Activated T-helper 1 cell treated with anti-CD3 and anti-CD28 coated beads, Interleukin-12 subunit alpha, Interleukin-12 subunit beta, Interleukin-2, Interleukin-4 antibody, amounts not matched to agents 30 ng/mL and 10 ng/mL and 1 ng/mL, durations not matched to agents 14 hours and 24 hours and 36 hours (primary cell): ENCODE data around the gene CDKN2D. TPM values are rescaled to one million over a fixed set of nuclear protein-coding genes. Genes with fewer than 3 reads are reported as not detected.
A peak's percentile ranks its signal among the peaks of the same experiment; 100 is the strongest.

ENCODE experiments used
- DNase-seq: peaks from one replicate; pipeline ENCODE4 v3.0.0; 2021; ENCODE audit warnings: low spot score
- H3K27ac Mint-ChIP-seq: one replicate; pipeline ENCODE4 v1.8.0; 2021; ENCODE audit warnings: mild to moderate bottlenecking, mixed read lengths
- H3K27me3 Mint-ChIP-seq: one replicate; pipeline ENCODE4 v1.8.0; 2022; ENCODE audit warnings: mild to moderate bottlenecking, moderate library complexity, mixed read lengths; ENCODE audit not compliant: insufficient read depth
- H3K36me3 Mint-ChIP-seq: one replicate; pipeline ENCODE4 v1.8.0; 2021; ENCODE audit warnings: low read depth, mixed read lengths
- H3K4me1 Mint-ChIP-seq: one replicate; pipeline ENCODE4 v1.8.0; 2021; ENCODE audit warnings: low read depth, mixed read lengths
- H3K4me3 Mint-ChIP-seq: one replicate; pipeline ENCODE4 v1.8.0; 2021; ENCODE audit warnings: mild to moderate bottlenecking, moderate library complexity, mixed read lengths
- H3K9me3 Mint-ChIP-seq: one replicate; pipeline ENCODE4 v1.8.0; 2021; ENCODE audit warnings: mixed read lengths
- intact Hi-C: fragments of 100-400 bp; cut with micrococcal nuclease; formaldehyde crosslinking; loops from one replicate; pipeline ENCODE4 v1.15.1; 2024
- total RNA-seq: library from RNA; stranded (reverse); gene quantifications from 2 replicates; pipeline ENCODE4 v1.2.3, GENCODE V29; 2022

The CDKN2D gene
- total RNA-seq, 1 donor from 2014 or later = 42.1 TPM

- peaks cover 4% of the 10 kb centered on the region for H3K36me3 Mint-ChIP-seq
- peaks cover 67% of the 10 kb centered on the region for H3K27me3 Mint-ChIP-seq
- H3K4me3 Mint-ChIP-seq = peak overlapping the region; percentile 11
- intact Hi-C loops = no loop called here
- no peak for DNase-seq
- peaks cover 22% of the 10 kb centered on the region for H3K4me1 Mint-ChIP-seq
- H3K27ac Mint-ChIP-seq = no peak overlapping the region
- H3K9me3 Mint-ChIP-seq = no peaks in the 10 kb centered on the region
Observed at GRCh38 chr19:10519421-10519820, 49.4 kb downstream of the CDKN2D start.

DNA sequence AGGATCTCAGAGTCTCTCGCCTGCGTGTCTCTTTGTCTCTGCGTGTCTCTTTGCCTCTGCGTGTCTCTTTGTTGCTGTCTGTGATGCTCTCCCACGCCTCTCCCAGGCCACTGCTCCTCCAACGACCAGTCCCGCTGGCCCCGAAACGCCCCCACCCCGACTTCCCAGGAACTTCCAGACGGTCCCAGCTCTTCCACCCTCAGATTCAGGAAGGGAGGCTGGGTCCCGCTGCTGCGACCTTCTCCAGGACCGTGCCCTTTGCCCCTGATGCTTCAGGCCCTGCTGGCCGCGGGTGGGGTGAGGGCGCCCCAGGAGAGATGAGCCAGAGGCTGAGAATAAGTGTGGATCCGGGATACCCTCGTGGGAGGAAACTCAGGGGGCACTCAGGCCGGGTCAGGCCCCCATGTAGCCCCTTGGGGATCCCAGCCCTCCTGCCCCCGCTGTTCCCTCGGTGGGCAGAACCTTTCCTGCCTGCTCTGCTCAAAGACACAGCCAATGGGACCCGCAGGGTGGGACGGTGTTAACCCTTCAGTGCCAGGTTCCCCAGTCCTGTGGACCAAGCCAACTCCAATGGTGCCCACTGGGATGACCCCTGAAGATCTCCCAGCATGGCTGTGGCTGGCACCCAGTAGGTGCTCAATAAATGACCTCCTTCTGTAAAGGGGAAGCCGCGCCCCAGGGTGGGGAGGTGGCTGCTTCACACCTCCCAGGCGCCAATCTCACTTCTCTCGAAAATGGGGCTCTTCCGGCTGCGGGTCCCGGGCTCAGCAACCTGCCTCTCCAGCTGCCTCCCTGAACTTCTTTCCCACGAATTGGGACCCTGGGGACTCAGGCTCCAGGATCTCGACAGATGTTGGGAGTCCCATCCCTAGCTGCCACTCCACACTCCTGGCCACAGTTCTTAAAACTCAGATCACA lies 50.1 kb downstream of the CDKN2D start:
- H3K27me3 Mint-ChIP-seq = peaks cover 60% of the 10 kb centered on the region
- intact Hi-C loops = no loop called here
- H3K27ac Mint-ChIP-seq = no peak overlapping the region
- H3K4me3 Mint-ChIP-seq = peak overlapping the region; percentile 57
- no peaks in the 10 kb centered on the region for H3K9me3 Mint-ChIP-seq
- peaks cover 4% of the 10 kb centered on the region for H3K36me3 Mint-ChIP-seq
- H3K4me1 Mint-ChIP-seq = peaks cover 22% of the 10 kb centered on the region
- no peak for DNase-seq

DNA sequence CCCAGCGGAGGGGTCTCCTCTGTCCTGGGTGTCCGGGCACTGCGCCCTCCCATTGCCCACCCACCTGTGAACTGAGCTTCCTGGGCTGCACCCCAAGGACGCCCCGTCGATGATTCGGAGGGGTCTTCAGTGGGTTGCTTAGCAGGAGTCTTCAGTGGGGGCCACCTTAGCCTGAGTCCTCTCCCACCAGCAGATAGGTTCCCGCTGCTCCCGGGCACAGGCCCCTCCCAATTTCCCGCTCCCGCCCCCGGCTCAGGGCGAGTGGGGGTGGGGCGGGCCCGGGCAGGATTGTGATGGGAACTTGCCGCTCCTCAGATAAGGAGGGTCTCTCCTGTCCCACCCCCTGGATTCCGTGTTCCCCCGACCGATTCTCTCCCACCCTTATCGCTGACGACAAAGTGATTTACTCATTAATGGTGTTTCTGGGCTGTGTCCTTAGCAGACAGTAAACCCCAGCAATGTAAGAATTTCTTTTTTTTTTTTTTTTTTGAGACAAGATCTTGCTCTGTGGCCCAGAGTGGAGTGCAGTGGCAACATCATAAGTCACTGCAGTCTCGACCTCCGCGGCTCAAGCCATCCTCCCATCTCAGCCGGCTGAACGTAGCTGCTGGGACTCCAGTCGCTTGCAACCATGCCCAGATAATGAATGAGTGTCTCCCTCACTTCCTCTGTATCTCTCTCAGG lies 50.9 kb downstream of the CDKN2D start:
- no peaks in the 10 kb centered on the region for H3K9me3 Mint-ChIP-seq
- H3K4me1 Mint-ChIP-seq = peaks cover 22% of the 10 kb centered on the region
- peaks cover 62% of the 10 kb centered on the region for H3K27me3 Mint-ChIP-seq
- peak overlapping the region; percentile 57 for H3K4me3 Mint-ChIP-seq
- intact Hi-C loops = no loop called here
- DNase-seq = no peak
- H3K36me3 Mint-ChIP-seq = peaks cover 4% of the 10 kb centered on the region
- peak overlapping the region; percentile 8 for H3K27ac Mint-ChIP-seq

DNA sequence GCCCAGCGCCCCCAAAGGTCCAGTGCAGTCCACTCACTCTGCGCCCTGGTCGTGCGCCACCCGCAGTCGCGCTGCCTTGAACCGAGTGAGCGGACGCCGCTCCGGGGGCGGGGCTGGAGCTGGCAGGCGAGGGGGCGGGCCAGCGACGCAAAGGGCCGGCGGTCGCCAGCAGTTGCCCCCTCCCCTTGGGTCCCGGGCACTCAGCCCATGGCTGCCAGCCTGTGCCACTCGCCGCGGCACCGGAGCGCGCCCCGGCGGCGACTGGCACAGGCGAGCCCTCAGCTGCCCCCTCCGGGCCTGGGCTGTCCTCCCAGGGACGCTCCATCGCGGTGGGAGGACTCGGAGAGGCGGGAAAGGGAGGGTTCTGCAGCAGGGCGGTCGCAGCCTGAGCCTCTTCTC lies 51.4 kb downstream of the CDKN2D start, which contains the start of gene S1PR5:
Gene S1PR5, minus strand, starts transcription at position 87 of the 399 bp plus-strand sequence. CDS start 2,436 bp downstream, outside the sequence.
- Mint-ChIP-seq H3K9me3 (no peaks in the 10 kb centered on the region), H3K4me3 (peak within 1 kb of the TSS; percentile 70), H3K36me3 (peaks cover 4% of the 10 kb centered on the region), H3K27me3 (peaks cover 67% of the 10 kb centered on the region), H3K4me1 (peaks cover 22% of the 10 kb centered on the region), H3K27ac (peak within 1 kb of the TSS; percentile 8)
- DNase-seq = no peak
- intact Hi-C loops = no loop called here

- intact Hi-C loops = no loop called here
- Mint-ChIP-seq H3K4me3 (peak overlapping the region; percentile 70), H3K27ac (no peak overlapping the region), H3K36me3 (peaks cover 4% of the 10 kb centered on the region), H3K4me1 (peaks cover 22% of the 10 kb centered on the region), H3K27me3 (peaks cover 65% of the 10 kb centered on the region), H3K9me3 (no peaks in the 10 kb centered on the region)
- DNase-seq = no peak
Observed at GRCh38 chr19:10516671-10517286, 52.0 kb downstream of the CDKN2D start.

Other genes starting within 250 kb of the CDKN2D start
- 92.5 and 92.8 TPM in 2 replicates for gene RAVER1, start 235.4 kb downstream of the CDKN2D start, total RNA-seq
- 107 and 114 TPM in 2 replicates for gene ICAM3, start 229.4 kb downstream of the CDKN2D start, total RNA-seq
- 268 and 271 TPM in 2 replicates for gene TYK2, start 188.4 kb downstream of the CDKN2D start, total RNA-seq
- gene CDC37, start 165.4 kb downstream of the CDKN2D start, total RNA-seq = 320 and 326 TPM in 2 replicates
- gene PDE4A, start 148.4 kb downstream of the CDKN2D start, total RNA-seq = 67.7 and 71.1 TPM in 2 replicates
- gene KEAP1, start 65.6 kb downstream of the CDKN2D start, total RNA-seq = 81.6 and 94.2 TPM in 2 replicates
- not detected in 2 replicates for gene S1PR5, start 51.5 kb downstream of the CDKN2D start, total RNA-seq
- 37.3 and 40.7 TPM in 2 replicates for gene ATG4D, start 25.1 kb downstream of the CDKN2D start, total RNA-seq
- 91.1 and 91.8 TPM in 2 replicates for gene KRI1, start 3.0 kb downstream of the CDKN2D start, total RNA-seq
- gene AP1M2, start 18.3 kb upstream of the CDKN2D start, total RNA-seq = not detected in 2 replicates
- 92.9 and 94.4 TPM in 2 replicates for gene SLC44A2, start 56.6 kb upstream of the CDKN2D start, total RNA-seq
- 536 and 558 TPM in 2 replicates for gene ILF3, start 85.4 kb upstream of the CDKN2D start, total RNA-seq
- gene QTRT1, start 132.5 kb upstream of the CDKN2D start, total RNA-seq = 93.7 and 101 TPM in 2 replicates
- 236 and 240 TPM in 2 replicates for gene DNM2, start 149.1 kb upstream of the CDKN2D start, total RNA-seq